Lung (tissue), 12 donors: ENCODE data around the gene ZNF326. TPM values are rescaled to one million over a fixed set of nuclear protein-coding genes. Genes with fewer than 3 reads are reported as not detected.

ENCODE experiments used
- ATAC-seq: fragments of 200-7000 bp; cut with Tn5 transposase; one replicate; pipeline ENCODE4 v1.9.1; 2020; ENCODE audit warnings: moderate number of reproducible peaks; ENCODE audit not compliant: insufficient read depth, low FRiP score
- DNase-seq, 3 donors: peaks; one replicate each; pipeline ENCODE4 v3.0.0-alpha.2; 2013 to 2017
- H3K27ac ChIP-seq, 2 donors: one replicate each; pipeline ENCODE4 v1.5.1; 2013; ENCODE audit warnings: mild to moderate bottlenecking in 2 of 2, moderate library complexity in 2 of 2, control low read depth in 1 of 2, inconsistent platforms in 1 of 2, low read depth in 1 of 2, low read length in 1 of 2
- H3K27me3 ChIP-seq, 3 donors: one replicate each; pipeline ENCODE4 v1.5.1; 2013; ENCODE audit warnings: low read length in 2 of 3; ENCODE audit not compliant: control insufficient read depth in 3 of 3, insufficient read depth in 3 of 3
- H3K36me3 ChIP-seq, 4 donors: one replicate each; pipeline ENCODE4 v1.5.1; 2013; ENCODE audit warnings: low read length in 4 of 4, mild to moderate bottlenecking in 1 of 4, moderate library complexity in 1 of 4; ENCODE audit not compliant: control insufficient read depth in 4 of 4, insufficient read depth in 4 of 4
- H3K4me1 ChIP-seq, 5 donors: one replicate each; pipeline ENCODE4 v1.5.1; 2013; ENCODE audit warnings: low read length in 5 of 5, mild to moderate bottlenecking in 2 of 5, moderate library complexity in 1 of 5; ENCODE audit not compliant: control insufficient read depth in 5 of 5, insufficient read depth in 5 of 5
- H3K4me3 ChIP-seq: one replicate; pipeline ENCODE4 v1.5.1; 2013; ENCODE audit warnings: mild to moderate bottlenecking, control low read depth, moderate library complexity
- H3K9ac ChIP-seq, 2 donors: one replicate each; pipeline ENCODE4 v1.5.1; 2013; ENCODE audit warnings: low read length in 2 of 2, control low read depth in 1 of 2; ENCODE audit not compliant: insufficient read depth in 1 of 2
- H3K9me3 ChIP-seq, 4 donors: one replicate each; pipeline ENCODE4 v1.5.1; 2013; ENCODE audit warnings: low read length in 3 of 4, mild to moderate bottlenecking in 1 of 4, moderate library complexity in 1 of 4; ENCODE audit not compliant: control insufficient read depth in 4 of 4, insufficient read depth in 3 of 4
- CTCF ChIP-seq: IDR thresholded peaks from 2 replicates; pipeline ENCODE4 v1.5.1; 2012; ENCODE audit warnings: mild to moderate bottlenecking; ENCODE audit errors: control extremely low read depth, extremely low read depth
- WGBS, 2 donors: extraction: QIAGEN DNeasy Blood & Tissue Kit; methylation state at CpG; one replicate each; pipeline ENCODE4 v1.1.7; 2013; 5-methylcytosine and 5-hydroxymethylcytosine counted together
- polyA plus RNA-seq, 2 donors: library from polyadenylated mRNA; stranded (reverse); fragments of 200-250 nt; gene quantifications; one replicate each; pipeline ENCODE4 v1.2.1, GENCODE V29; 2013
- total RNA-seq, 2 donors: library from RNA; depleted of rRNA in 1 of 2; stranded (reverse); fragments of >200 nt in 1 of 2; gene quantifications; one replicate each; pipeline ENCODE4 v1.2.1, GENCODE V29; 2014 to 2021
- donor health status: control.
- donor health status: control.
- donor health status: Bipolar disorder and iron deficiency.
- donor health status: healthy.
- donor health status: DM: yes; HTN: yes; CAD: no.

ZNF326 gene
- total and polyA plus RNA-seq, 4 donors = 7.2 to 47.1 (median 13.8) TPM

GRCh38 chr1:89953929-89954328, 41.0 kb upstream of the ZNF326 start:
- Histone ChIP-seq H3K9me3 (no peaks in the 10 kb centered on the region), H3K27ac (no peak overlapping the region), H3K9ac (no peak overlapping the region), H3K36me3 (no peaks in the 10 kb centered on the region), H3K27me3 (no peaks in the 10 kb centered on the region), H3K4me3 (no peak overlapping the region), H3K4me1 (no peaks in the 10 kb centered on the region)
- WGBS, 2 donors = 100% methylated on average over 1 of the region's 1 CpG
- peak in 1 of 3 donors; percentile 24 for DNase-seq
- no peak for ATAC-seq
- no peak for TF ChIP-seq CTCF

- H3K27me3 ChIP-seq = no peaks in the 10 kb centered on the region
- TF ChIP-seq CTCF = no peak
- H3K9ac ChIP-seq = no peak overlapping the region
- H3K27ac ChIP-seq = no peak overlapping the region
- H3K4me1 ChIP-seq = no peaks in the 10 kb centered on the region
- WGBS, 2 donors = 93 to 97% methylated on average over 1 of the region's 1 CpG
- H3K9me3 ChIP-seq = no peaks in the 10 kb centered on the region
- ATAC-seq = no peak
- no peak overlapping the region for H3K4me3 ChIP-seq
- DNase-seq = no peak
- no peaks in the 10 kb centered on the region for H3K36me3 ChIP-seq
Observed at GRCh38 chr1:89954401-89954800, 40.5 kb upstream of the ZNF326 start.

DNA sequence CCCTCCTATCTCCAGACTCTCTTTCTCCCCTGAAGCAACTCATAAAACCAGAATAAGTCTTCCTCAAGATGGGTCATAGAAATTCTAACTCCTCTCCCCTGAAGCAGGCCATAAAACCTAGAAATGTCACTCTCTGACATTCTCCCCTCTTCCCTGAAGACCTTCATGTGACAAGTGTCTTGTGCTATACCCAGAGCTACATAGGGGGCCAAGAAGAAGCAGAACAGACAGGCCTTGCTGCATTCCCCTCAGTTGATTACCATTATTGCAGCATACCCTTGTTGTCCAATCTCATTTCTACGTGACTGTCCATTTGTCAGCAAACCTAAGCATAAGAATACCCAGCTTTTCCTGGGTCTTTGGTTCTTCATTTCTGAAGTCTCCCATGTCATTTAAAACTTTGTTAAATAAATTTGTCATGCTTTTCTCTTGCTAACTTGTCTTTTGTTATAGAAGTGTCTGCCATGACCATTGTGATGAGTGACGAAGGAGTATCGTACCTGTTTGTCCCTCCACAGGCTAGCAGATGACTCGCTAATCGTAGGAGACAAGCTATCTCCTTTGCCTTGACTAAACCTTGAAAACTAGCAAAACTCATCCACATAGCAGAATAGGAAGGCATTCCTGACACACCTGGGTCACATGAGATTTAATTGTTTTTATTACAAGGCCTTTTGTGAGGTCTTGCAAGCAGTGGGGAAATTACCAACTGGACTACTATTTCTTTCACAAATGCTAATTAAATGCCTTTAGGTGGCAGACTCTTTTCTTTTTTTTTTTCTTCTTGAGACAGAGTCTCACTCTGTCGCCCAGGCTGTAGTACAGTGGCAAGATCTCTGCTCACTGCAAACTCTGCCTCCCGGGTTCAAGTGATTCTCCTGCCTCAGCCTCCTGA, 39.4 kb upstream of the ZNF326 start:
- Histone ChIP-seq H3K27me3 (no peaks in the 10 kb centered on the region), H3K4me3 (no peak overlapping the region), H3K36me3 (no peaks in the 10 kb centered on the region), H3K9me3 (no peaks in the 10 kb centered on the region), H3K27ac (no peak overlapping the region), H3K4me1 (no peaks in the 10 kb centered on the region), H3K9ac (no peak overlapping the region)
- TF ChIP-seq CTCF = no peak
- no peak for DNase-seq
- WGBS, 2 donors = 97 to 98% methylated on average over 7 of the region's 7 CpGs
- no peak for ATAC-seq
